BJ (cell line): ENCODE measurements around the gene PRR27. TPM values are rescaled to one million over a fixed set of nuclear protein-coding genes. Genes with fewer than 3 reads are reported as not detected.

Experiments
- CTCF ChIA-PET: fragments of 350-600 bp; formaldehyde crosslinking; extraction: SDS; loops from one replicate; lab custom pipeline; 2021; ENCODE audit warnings: antibody characterized with exemption, inconsistent platforms; lab: Yijun Ruan, JAX
- POLR2A ChIA-PET: fragments of 300-600 bp; sonication (Branson Sonifier 250); formaldehyde crosslinking; extraction: SDS; loops from one replicate; lab custom pipeline; 2021; ENCODE audit warnings: antibody characterized with exemption; lab: Charles Lee
- DNase-seq: peaks from one replicate; pipeline ENCODE4 v3.0.0-alpha.2; 2011; ENCODE audit warnings: low read depth
- H3K27me3 ChIP-seq: 2 replicates; pipeline ENCODE4 v1.6.0; 2011; ENCODE audit warnings: low read length; ENCODE audit not compliant: control insufficient read depth, insufficient read depth
- H3K36me3 ChIP-seq: 2 replicates; pipeline ENCODE4 v1.5.1; 2011; ENCODE audit warnings: low read length; ENCODE audit not compliant: control insufficient read depth, insufficient read depth
- H3K4me3 ChIP-seq: 2 replicates; pipeline ENCODE4 v1.5.1; 2011; ENCODE audit warnings: low read depth, mild to moderate bottlenecking, control low read depth, low read length
- CTCF ChIP-seq: IDR thresholded peaks from 2 replicates; pipeline ENCODE4 v1.5.1; 2011; ENCODE audit warnings: low read depth, mild to moderate bottlenecking, control low read depth, inconsistent platforms, low read length, moderate library complexity; ENCODE audit not compliant: insufficient read depth
- polyA minus RNA-seq: library from RNA; depleted of rRNA, polyadenylated mRNA; stranded (reverse); fragments of >200 nt; gene quantifications from 2 replicates; pipeline ENCODE4 v1.2.3, GENCODE V29; 2011; rRNA and poly(A)+ RNA removed
- polyA plus RNA-seq: library from polyadenylated mRNA; depleted of rRNA; stranded (reverse); fragments of >200 nt; gene quantifications from 2 replicates; pipeline ENCODE4 v1.2.3, GENCODE V29; 2011; rRNA removed

PRR27 gene
- polyA plus RNA-seq (not detected in 2 replicates), polyA minus RNA-seq (not detected in 2 replicates)

GRCh38 chr4:70153937-70154336 lies at the start of gene PRR27:
TSS of gene PRR27 (plus strand) at chr4:70154237. CDS start at chr4:70154376, 139 bp downstream.
- ChIA-PET CTCF (no interaction called here), POLR2A (no interaction called here)
- H3K4me3 ChIP-seq = no peak within 1 kb of the TSS
- no peaks in the 10 kb centered on the region for H3K36me3 ChIP-seq
- DNase-seq = no peak
- H3K27me3 ChIP-seq = no peaks in the 10 kb centered on the region
- TF ChIP-seq CTCF = no peak

GRCh38 chr4:70110917-70111316 lies 43.1 kb upstream of the PRR27 start:
- ChIA-PET CTCF (no interaction called here), POLR2A (no interaction called here)
- Histone ChIP-seq H3K36me3 (no peaks in the 10 kb centered on the region), H3K4me3 (no peak overlapping the region), H3K27me3 (no peaks in the 10 kb centered on the region)
- TF ChIP-seq CTCF = no peak
- DNase-seq = no peak

- H3K4me3 ChIP-seq = no peak overlapping the region
- no peaks in the 10 kb centered on the region for H3K36me3 ChIP-seq
- no peak for DNase-seq
- CTCF ChIA-PET = no interaction called here
- POLR2A ChIA-PET = no interaction called here
- no peaks in the 10 kb centered on the region for H3K27me3 ChIP-seq
- TF ChIP-seq CTCF = no peak
Observed at GRCh38 chr4:70113656-70114055, 40.4 kb upstream of the PRR27 start.

GRCh38 chr4:70114096-70114495 lies 39.9 kb upstream of the PRR27 start:
- ChIA-PET CTCF (no interaction called here), POLR2A (no interaction called here)
- no peaks in the 10 kb centered on the region for H3K36me3 ChIP-seq
- TF ChIP-seq CTCF = no peak
- no peaks in the 10 kb centered on the region for H3K27me3 ChIP-seq
- no peak for DNase-seq
- no peak overlapping the region for H3K4me3 ChIP-seq

GRCh38 chr4:70120323-70120722 lies 33.7 kb upstream of the PRR27 start:
- CTCF ChIA-PET = no interaction called here
- Histone ChIP-seq H3K27me3 (no peaks in the 10 kb centered on the region), H3K36me3 (no peaks in the 10 kb centered on the region), H3K4me3 (no peak overlapping the region)
- POLR2A ChIA-PET = no interaction called here
- TF ChIP-seq CTCF = no peak
- no peak for DNase-seq
